NCI-H2196 treated with DMSO at 0.1 percent for 48 hours (cell line): ENCODE measurements around the gene HBE1.
"Not testable (repeated sequence)": the region's sequence is repeated elsewhere in the genome, so short reads cannot be mapped to it uniquely, and the experiment has no call there.

Experiments used
- DNase-seq: peaks from one replicate; lab custom pipeline; 2025; ENCODE audit not compliant: unreplicated experiment; lab: John Stamatoyannopoulos, UW

The HBE1 gene

GRCh38 chr11:5253440-5253839 lies 16.3 kb downstream of the HBE1 start:
- not testable (repeated sequence) for DNase-seq

- no peak for DNase-seq
Observed at GRCh38 chr11:5252919-5253265, 16.9 kb downstream of the HBE1 start.

- no peak for DNase-seq
Observed at GRCh38 chr11:5252192-5252918, 17.4 kb downstream of the HBE1 start.

DNA sequence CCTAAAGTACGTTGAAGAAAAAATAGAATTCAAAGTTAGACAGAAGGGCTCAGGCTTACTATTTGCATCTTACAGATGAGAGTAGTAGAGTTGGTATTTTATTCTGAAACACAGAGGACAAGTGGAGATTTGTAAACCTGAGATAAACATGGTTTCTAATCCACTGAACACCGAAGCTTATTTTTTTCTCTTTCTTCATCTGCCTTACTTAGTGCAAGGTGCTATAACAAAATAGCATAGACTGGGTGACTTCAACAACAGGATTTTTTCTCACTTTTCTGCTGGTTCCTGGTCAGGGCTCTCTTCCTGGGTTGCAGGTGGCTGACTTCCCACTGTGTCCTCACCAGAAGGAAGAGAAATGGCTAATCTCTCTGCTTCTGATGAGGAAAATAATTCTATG lies 18.0 kb downstream of the HBE1 start:
- no peak for DNase-seq

DNA sequence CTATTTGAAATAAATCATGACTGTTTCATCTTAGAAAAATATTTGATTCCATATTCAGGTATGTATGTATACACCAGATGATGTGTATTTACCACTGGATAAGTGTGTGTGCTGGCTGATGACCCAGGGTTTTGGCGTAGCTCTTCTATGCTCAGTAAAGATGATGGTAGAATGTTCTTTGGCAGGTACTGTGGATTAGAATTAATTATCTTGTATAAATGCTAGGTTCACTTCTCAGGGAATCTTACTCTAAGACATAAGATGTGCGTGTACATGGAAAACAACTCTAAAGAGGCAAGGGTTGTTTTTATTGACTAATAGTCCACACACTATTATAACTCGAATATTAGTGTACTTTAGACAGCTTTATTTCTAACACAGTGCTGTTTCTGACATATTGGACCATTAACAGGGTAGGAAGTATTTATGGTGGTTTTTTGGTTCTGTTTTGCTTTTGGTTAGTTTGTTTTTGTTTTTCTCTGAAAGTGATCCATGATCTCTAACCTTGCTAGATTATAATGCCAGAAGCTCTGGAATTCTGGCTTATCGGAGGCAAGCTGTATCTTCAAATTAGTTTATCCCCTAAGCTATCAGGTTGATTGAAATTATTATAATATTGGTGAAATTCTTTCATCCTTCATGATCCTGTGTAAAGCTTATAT lies 19.1 kb downstream of the HBE1 start:
- no peak for DNase-seq

GRCh38 chr11:5249807-5250396 lies 19.8 kb downstream of the HBE1 start, which contains the start of gene HBG1:
TSS of gene HBG1 (minus strand) at chr11:5249857. CDS start at chr11:5249804, 53 bp downstream.
- not testable (repeated sequence) for DNase-seq

DNA sequence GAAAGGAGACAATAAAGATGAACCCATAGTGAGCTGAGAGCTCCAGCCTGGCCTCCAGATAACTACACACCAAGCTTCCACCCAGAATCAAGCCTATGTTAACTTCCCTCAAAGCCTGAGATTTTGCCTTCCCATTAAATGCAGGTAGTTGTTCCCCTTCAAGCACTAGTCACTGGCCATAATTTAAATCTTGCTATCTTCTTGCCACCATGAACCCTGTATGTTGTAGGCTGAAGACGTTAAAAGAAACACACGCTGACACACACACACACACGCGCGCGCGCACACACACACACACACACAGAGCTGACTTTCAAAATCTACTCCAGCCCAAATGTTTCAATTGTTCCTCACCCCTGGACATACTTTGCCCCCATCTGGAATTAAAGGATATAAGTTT lies 21.2 kb downstream of the HBE1 start:
- DNase-seq: not testable (repeated sequence)

GRCh38 chr11:5247472-5248192 lies 22.1 kb downstream of the HBE1 start:
- DNase-seq: no peak

- DNase-seq: no peak
Observed at GRCh38 chr11:5246772-5247471, 22.8 kb downstream of the HBE1 start.

DNA sequence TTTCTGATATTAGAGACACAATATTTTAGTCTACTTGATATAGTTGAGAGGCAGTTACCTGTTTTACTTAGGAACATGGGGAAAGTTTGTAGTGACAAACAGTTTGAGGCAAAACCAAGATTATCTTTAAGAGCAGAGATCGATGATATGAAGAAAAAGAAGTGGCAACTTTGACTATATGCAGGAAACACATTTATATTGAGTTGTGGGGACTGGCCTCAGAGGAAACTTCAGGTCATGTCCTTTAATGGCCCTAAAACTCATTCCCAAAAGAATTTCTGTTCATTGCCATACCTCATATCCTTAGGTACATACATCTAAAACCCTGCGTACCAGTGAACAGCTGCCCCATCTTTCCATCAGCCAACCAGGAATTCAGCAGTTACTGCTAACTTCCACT lies 24.6 kb downstream of the HBE1 start:
- no peak for DNase-seq

DNA sequence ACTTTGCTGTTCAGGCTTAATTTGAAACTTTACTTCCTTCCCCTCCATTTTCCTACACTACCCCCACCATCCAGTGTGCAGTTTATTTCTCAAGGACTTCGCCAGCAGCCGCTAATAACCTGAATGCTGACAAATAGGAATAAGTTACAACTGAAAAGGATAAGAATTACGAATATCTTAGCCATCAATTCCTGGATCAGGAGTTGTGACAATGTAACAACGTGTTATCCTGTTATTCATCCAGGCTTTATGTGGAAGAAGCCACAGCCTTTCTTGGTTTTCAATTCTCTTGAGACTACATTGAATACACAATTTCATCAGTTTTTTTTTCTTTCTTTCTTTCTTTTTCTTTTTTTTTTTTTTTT lies 25.9 kb downstream of the HBE1 start:
- no peak for DNase-seq

- DNase-seq: no peak
Observed at GRCh38 chr11:5242933-5243815, 26.6 kb downstream of the HBE1 start.

DNA sequence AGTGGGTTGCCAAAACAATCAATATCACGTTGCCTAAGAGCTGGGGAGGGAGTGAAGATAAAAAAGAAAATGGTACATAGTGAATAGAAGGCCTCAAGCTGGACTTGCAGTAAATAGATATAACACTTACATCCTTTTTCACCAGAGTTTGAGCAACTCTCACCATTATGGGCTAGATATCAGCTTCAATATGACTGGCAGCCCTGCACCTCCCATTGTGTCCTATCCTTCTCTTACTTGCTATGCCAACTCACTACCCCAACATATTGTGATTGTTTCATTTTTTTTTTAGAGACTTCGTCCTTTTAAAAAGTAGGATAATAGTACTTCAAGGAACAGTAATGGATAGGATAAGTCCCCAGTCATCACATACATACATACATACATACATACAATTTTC lies 27.5 kb downstream of the HBE1 start:
- no peak for DNase-seq

GRCh38 chr11:5241458-5241857 lies 28.3 kb downstream of the HBE1 start:
- no peak for DNase-seq

GRCh38 chr11:5240458-5240857 lies 29.3 kb downstream of the HBE1 start:
- DNase-seq: no peak

DNA sequence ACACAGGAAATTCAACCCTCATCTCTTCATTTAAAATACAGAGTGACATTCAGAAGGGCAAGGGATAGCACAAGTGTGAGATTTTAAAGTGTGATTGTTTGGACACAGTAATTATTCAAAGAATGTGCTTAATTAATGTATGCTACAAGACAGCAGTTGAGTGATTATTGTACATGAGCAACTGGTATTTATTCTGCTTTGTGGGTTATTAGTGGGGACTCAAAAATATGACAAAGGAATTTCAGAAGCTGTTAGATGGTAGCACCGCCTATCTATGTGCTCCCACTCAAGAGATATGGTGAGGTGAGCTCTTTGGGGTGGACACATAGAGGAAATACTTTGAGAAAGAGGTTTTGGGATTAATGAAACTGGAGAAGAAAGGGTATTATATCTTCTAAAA lies 29.7 kb downstream of the HBE1 start:
- no peak for DNase-seq

GRCh38 chr11:5239046-5239445 lies 30.7 kb downstream of the HBE1 start:
- DNase-seq: no peak

DNA sequence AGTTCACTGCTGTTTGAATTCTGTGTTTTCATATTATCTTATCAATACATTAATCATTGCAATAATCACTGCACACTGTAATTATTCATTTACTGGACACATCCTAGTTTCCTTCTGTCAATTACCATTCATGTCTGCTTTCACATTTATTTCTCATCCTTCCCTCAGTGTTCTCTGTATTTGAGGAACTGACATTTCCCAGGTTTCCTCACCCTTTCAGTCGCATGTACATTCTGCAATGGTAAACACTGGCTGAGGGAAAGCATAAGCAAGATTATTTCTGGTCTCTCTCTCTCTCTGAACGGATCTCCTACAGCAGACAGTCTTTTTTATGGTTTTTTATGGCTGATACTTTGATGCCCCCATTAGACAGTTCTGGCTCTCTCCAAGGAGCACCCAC lies 31.3 kb downstream of the HBE1 start:
- no peak for DNase-seq

DNA sequence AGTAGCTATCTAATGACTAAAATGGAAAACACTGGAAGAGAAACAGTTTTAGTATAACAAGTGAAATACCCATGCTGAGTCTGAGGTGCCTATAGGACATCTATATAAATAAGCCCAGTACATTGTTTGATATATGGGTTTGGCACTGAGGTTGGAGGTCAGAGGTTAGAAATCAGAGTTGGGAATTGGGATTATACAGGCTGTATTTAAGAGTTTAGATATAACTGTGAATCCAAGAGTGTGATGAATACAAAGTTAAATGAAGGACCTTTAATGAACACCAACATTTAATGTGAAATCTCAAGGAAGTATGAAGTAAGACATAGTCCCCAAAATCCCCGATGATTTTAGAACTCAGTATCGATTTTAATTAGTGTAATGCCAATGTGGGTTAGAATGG lies 32.3 kb downstream of the HBE1 start:
- no peak for DNase-seq

DNA sequence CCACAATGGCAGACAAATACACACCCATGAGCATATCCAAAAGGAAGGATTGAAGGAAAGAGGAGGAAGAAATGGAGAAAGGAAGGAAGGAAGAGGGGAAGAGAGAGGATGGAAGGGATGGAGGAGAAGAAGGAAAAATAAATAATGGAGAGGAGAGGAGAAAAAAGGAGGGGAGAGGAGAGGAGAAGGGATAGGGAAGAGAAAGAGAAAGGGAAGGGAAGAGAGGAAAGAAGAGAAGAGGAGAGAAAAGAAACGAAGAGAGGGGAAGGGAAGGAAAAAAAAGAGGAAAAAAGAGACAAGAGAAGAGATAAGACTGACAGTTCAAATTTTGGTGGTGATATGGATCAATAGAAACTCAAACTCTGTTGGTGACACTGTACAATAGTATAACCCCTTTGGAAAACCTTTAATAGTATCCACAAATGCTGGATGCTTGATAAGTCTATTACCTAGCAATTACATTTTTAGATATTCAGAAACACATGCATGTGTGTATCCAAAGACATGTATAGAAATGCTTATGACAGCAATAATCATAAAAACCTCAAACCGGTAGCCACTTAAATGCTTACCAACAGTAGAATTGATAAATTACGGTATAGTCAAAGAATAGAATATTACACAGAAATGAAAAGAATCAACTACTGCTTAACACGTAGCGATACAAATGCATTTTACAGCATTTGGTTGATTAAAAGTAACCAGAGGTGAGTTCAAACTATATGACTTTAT lies 34.2 kb downstream of the HBE1 start:
- no peak for DNase-seq
